Mesendoderm (in vitro differentiated cells): ENCODE results near the gene PIEZO2.

Experiments used
- DNase-seq: peaks from one replicate; pipeline ENCODE4 v3.0.0; 2013
- H2AK5ac ChIP-seq: 2 replicates; pipeline ENCODE4 v1.6.1; 2013; ENCODE audit warnings: low read length, inconsistent platforms
- H2BK120ac ChIP-seq: 2 replicates; pipeline ENCODE4 v1.6.1; 2013; ENCODE audit warnings: low read depth, mild to moderate bottlenecking, low read length, moderate library complexity, mixed read lengths
- H2BK15ac ChIP-seq: replicated peaks from 2 replicates; pipeline ENCODE4 v1.6.1; 2013; ENCODE audit warnings: low read depth, mild to moderate bottlenecking, moderate library complexity
- H2BK5ac ChIP-seq: 2 replicates; pipeline ENCODE4 v1.6.1; 2013; ENCODE audit warnings: low read length, inconsistent platforms
- H3K18ac ChIP-seq: 2 replicates; pipeline ENCODE4 v1.6.1; 2013; ENCODE audit warnings: mild to moderate bottlenecking, low read length, mixed read lengths
- H3K23ac ChIP-seq: one replicate; pipeline ENCODE4 v1.6.1; 2013; ENCODE audit warnings: low read length
- H3K27ac ChIP-seq: 2 replicates; pipeline ENCODE4 v1.5.1; 2013; ENCODE audit warnings: low read depth, mild to moderate bottlenecking, inconsistent platforms, low read length, moderate library complexity
- H3K27me3 ChIP-seq: 2 replicates; pipeline ENCODE4 v1.6.1; 2013; ENCODE audit warnings: low read length, control low read depth, mild to moderate bottlenecking, inconsistent platforms; ENCODE audit not compliant: insufficient read depth, poor library complexity
- H3K36me3 ChIP-seq: 2 replicates; pipeline ENCODE4 v1.6.1; 2013; ENCODE audit warnings: low read length, inconsistent platforms; ENCODE audit not compliant: control insufficient read depth, insufficient read depth
- H3K4ac ChIP-seq: one replicate; pipeline ENCODE4 v1.6.1; 2013; ENCODE audit warnings: low read depth, mild to moderate bottlenecking, low read length, moderate library complexity
- H3K4me1 ChIP-seq: 2 replicates; pipeline ENCODE4 v1.6.1; 2013; ENCODE audit warnings: low read depth, low read length, inconsistent platforms; ENCODE audit not compliant: control insufficient read depth
- H3K4me2 ChIP-seq: 2 replicates; pipeline ENCODE4 v1.6.1; 2013; ENCODE audit warnings: low read length
- H3K4me3 ChIP-seq: 2 replicates; pipeline ENCODE4 v1.5.1; 2013; ENCODE audit warnings: mild to moderate bottlenecking, low read length
- H3K56ac ChIP-seq: one replicate; pipeline ENCODE4 v1.6.1; 2013; ENCODE audit warnings: low read length
- H3K79me1 ChIP-seq: 2 replicates; pipeline ENCODE4 v1.6.1; 2013; ENCODE audit warnings: low read length, inconsistent platforms
- H3K79me2 ChIP-seq: 2 replicates; pipeline ENCODE4 v1.6.1; 2013; ENCODE audit warnings: mild to moderate bottlenecking, low read length; ENCODE audit not compliant: control insufficient read depth, insufficient read depth
- H3K9ac ChIP-seq: 2 replicates; pipeline ENCODE4 v1.6.1; 2013; ENCODE audit warnings: low read length, inconsistent platforms
- H4K5ac ChIP-seq: one replicate; pipeline ENCODE4 v1.6.1; 2013; ENCODE audit warnings: low read length
- H4K8ac ChIP-seq: one replicate; pipeline ENCODE4 v1.6.1; 2013; ENCODE audit warnings: low read depth, mild to moderate bottlenecking, control low read depth, low read length, moderate library complexity
- WGBS: extraction: QIAGEN DNeasy Blood & Tissue Kit; methylation state at CpG from one replicate; pipeline ENCODE4 v1.1.7; 2013; ENCODE audit warnings: low lambda C conversion rate, missing lambda C conversion rate; ENCODE audit not compliant: insufficient coverage; ENCODE audit errors: extremely low coverage; 5-methylcytosine and 5-hydroxymethylcytosine counted together

PIEZO2 gene

GRCh38 chr18:10687161-10687925 lies 462.0 kb downstream of the PIEZO2 start:
- no peaks in the 10 kb centered on the region for H3K4me1 ChIP-seq
- H3K4ac ChIP-seq, result no peak overlapping the region
- no peak overlapping the region for H2BK120ac ChIP-seq
- no peaks in the 10 kb centered on the region for H3K36me3 ChIP-seq
- no peak overlapping the region for H4K8ac ChIP-seq
- H3K27me3 ChIP-seq, result no peaks in the 10 kb centered on the region
- no peak overlapping the region for H3K4me2 ChIP-seq
- no peak overlapping the region for H2BK5ac ChIP-seq
- H2AK5ac ChIP-seq, result no peak overlapping the region
- no peak overlapping the region for H2BK15ac ChIP-seq
- no peak overlapping the region for H3K4me3 ChIP-seq
- no peak overlapping the region for H3K56ac ChIP-seq
- H4K5ac ChIP-seq, result no peak overlapping the region
- no peak overlapping the region for H3K9ac ChIP-seq
- H3K18ac ChIP-seq, result no peak overlapping the region
- H3K79me1 ChIP-seq, result no peaks in the 10 kb centered on the region
- no peak overlapping the region for H3K23ac ChIP-seq
- no peaks in the 10 kb centered on the region for H3K79me2 ChIP-seq
- DNase-seq, result no peak
- H3K27ac ChIP-seq, result no peak overlapping the region
- no CpG with 5 or more reads among the region's 8 CpGs for WGBS

- H3K4ac ChIP-seq, result no peak overlapping the region
- no peaks in the 10 kb centered on the region for H3K79me1 ChIP-seq
- no peak overlapping the region for H2BK120ac ChIP-seq
- H3K56ac ChIP-seq, result no peak overlapping the region
- WGBS, result no CpG with 5 or more reads among the region's 1 CpG
- no peak overlapping the region for H3K27ac ChIP-seq
- H2AK5ac ChIP-seq, result no peak overlapping the region
- no peaks in the 10 kb centered on the region for H3K79me2 ChIP-seq
- no peak overlapping the region for H3K4me2 ChIP-seq
- H3K36me3 ChIP-seq, result no peaks in the 10 kb centered on the region
- no peak overlapping the region for H2BK5ac ChIP-seq
- DNase-seq, result no peak
- no peak overlapping the region for H3K4me3 ChIP-seq
- H3K27me3 ChIP-seq, result no peaks in the 10 kb centered on the region
- no peak overlapping the region for H4K5ac ChIP-seq
- H3K23ac ChIP-seq, result no peak overlapping the region
- no peak overlapping the region for H3K9ac ChIP-seq
- H3K4me1 ChIP-seq, result no peaks in the 10 kb centered on the region
- H3K18ac ChIP-seq, result no peak overlapping the region
- H4K8ac ChIP-seq, result no peak overlapping the region
- no peak overlapping the region for H2BK15ac ChIP-seq
Observed at GRCh38 chr18:10686308-10686707, 463.1 kb downstream of the PIEZO2 start.

- no peak overlapping the region for H2BK15ac ChIP-seq
- no peak overlapping the region for H3K4me3 ChIP-seq
- H3K27ac ChIP-seq, result no peak overlapping the region
- no peaks in the 10 kb centered on the region for H3K27me3 ChIP-seq
- no peaks in the 10 kb centered on the region for H3K4me1 ChIP-seq
- H3K79me2 ChIP-seq, result no peaks in the 10 kb centered on the region
- DNase-seq, result no peak
- no peak overlapping the region for H2BK5ac ChIP-seq
- no CpG with 5 or more reads among the region's 15 CpGs for WGBS
- no peak overlapping the region for H3K4me2 ChIP-seq
- no peak overlapping the region for H4K5ac ChIP-seq
- H2BK120ac ChIP-seq, result no peak overlapping the region
- no peak overlapping the region for H3K23ac ChIP-seq
- no peak overlapping the region for H3K56ac ChIP-seq
- H4K8ac ChIP-seq, result no peak overlapping the region
- H3K18ac ChIP-seq, result no peak overlapping the region
- H3K36me3 ChIP-seq, result no peaks in the 10 kb centered on the region
- H3K4ac ChIP-seq, result no peak overlapping the region
- H3K79me1 ChIP-seq, result no peaks in the 10 kb centered on the region
- no peak overlapping the region for H2AK5ac ChIP-seq
- no peak overlapping the region for H3K9ac ChIP-seq
Observed at GRCh38 chr18:10685484-10685883, 463.9 kb downstream of the PIEZO2 start.

- Histone ChIP-seq H3K4me2 (no peak overlapping the region), H3K36me3 (no peaks in the 10 kb centered on the region), H3K79me2 (no peaks in the 10 kb centered on the region), H3K23ac (no peak overlapping the region), H2AK5ac (no peak overlapping the region), H4K8ac (no peak overlapping the region), H3K18ac (no peak overlapping the region), H3K4ac (no peak overlapping the region), H3K9ac (no peak overlapping the region), H2BK5ac (no peak overlapping the region), H4K5ac (no peak overlapping the region), H3K4me3 (no peak overlapping the region), H3K79me1 (no peaks in the 10 kb centered on the region), H3K56ac (no peak overlapping the region), H2BK15ac (no peak overlapping the region), H3K4me1 (no peaks in the 10 kb centered on the region), H3K27ac (no peak overlapping the region), H2BK120ac (no peak overlapping the region), H3K27me3 (no peaks in the 10 kb centered on the region)
- DNase-seq, result peak; percentile 30
- no CpG with 5 or more reads among the region's 7 CpGs for WGBS
Observed at GRCh38 chr18:10682368-10682714, 467.0 kb downstream of the PIEZO2 start.

- Histone ChIP-seq H3K9ac (no peak overlapping the region), H3K4ac (no peak overlapping the region), H3K4me1 (no peaks in the 10 kb centered on the region), H3K27me3 (no peaks in the 10 kb centered on the region), H3K23ac (no peak overlapping the region), H2BK15ac (no peak overlapping the region), H2AK5ac (no peak overlapping the region), H3K4me2 (no peak overlapping the region), H2BK120ac (no peak overlapping the region), H3K56ac (no peak overlapping the region), H2BK5ac (no peak overlapping the region), H3K27ac (no peak overlapping the region), H4K8ac (no peak overlapping the region), H3K4me3 (no peak overlapping the region), H4K5ac (no peak overlapping the region), H3K79me2 (no peaks in the 10 kb centered on the region), H3K79me1 (no peaks in the 10 kb centered on the region), H3K36me3 (no peaks in the 10 kb centered on the region), H3K18ac (no peak overlapping the region)
- WGBS, result no CpG with 5 or more reads among the region's 12 CpGs
- DNase-seq, result no peak
Observed at GRCh38 chr18:10681581-10682367, 467.6 kb downstream of the PIEZO2 start.

GRCh38 chr18:10680271-10680596 lies 469.1 kb downstream of the PIEZO2 start:
- Histone ChIP-seq H3K27me3 (no peaks in the 10 kb centered on the region), H3K18ac (no peak overlapping the region), H3K27ac (no peak overlapping the region), H2BK15ac (no peak overlapping the region), H4K8ac (no peak overlapping the region), H2AK5ac (no peak overlapping the region), H3K4me1 (no peaks in the 10 kb centered on the region), H3K4ac (no peak overlapping the region), H2BK5ac (no peak overlapping the region), H3K79me1 (no peaks in the 10 kb centered on the region), H4K5ac (no peak overlapping the region), H3K4me3 (no peak overlapping the region), H3K9ac (no peak overlapping the region), H3K79me2 (no peaks in the 10 kb centered on the region), H3K36me3 (no peaks in the 10 kb centered on the region), H3K23ac (no peak overlapping the region), H2BK120ac (no peak overlapping the region), H3K56ac (no peak overlapping the region), H3K4me2 (no peak overlapping the region)
- DNase-seq, result no peak
